ENCODE data around the gene AFF3. TPM values are rescaled to one million over a fixed set of nuclear protein-coding genes. Genes with fewer than 3 reads are reported as not detected.

AFF3 gene
- total and polyA plus RNA-seq, 10 of the 15 experiments (the other 5 are each of a cell fraction or from before 2014, with no cell fraction given) = 0.26 to 5.5 (median 3.0) TPM

- no peak for TF ChIP-seq BCLAF1 (IDR thresholded peaks at IDR 0.05)
- TF ChIP-seq EP300 (IDR thresholded peaks at IDR 0.05; ENCODE audit: borderline replicate concordance in 1 of 2, control insufficient read depth in 1 of 2, low read depth in 2 of 2, low read length in 2 of 2) = no peak
- no peak for TF ChIP-seq ZNF274 (IDR thresholded peaks at IDR 0.05; ENCODE audit: insufficient read depth, insufficient read length)
Observed at GRCh38 chr2:99697811-99698568, 444.4 kb downstream of the AFF3 start (continued).

GRCh38 chr2:99695944-99696253 lies 446.5 kb downstream of the AFF3 start:
- no peak overlapping the region for H3K4me3 ChIP-seq
- no peaks in the 10 kb centered on the region; a peak in 1 of 4 replicates for H3K27me3 ChIP-seq (replicated peaks in 1 of 2; ENCODE audit: control insufficient read depth in 2 of 2, insufficient read depth in 2 of 2, low read length in 1 of 2)
- RAD21 ChIA-PET (ENCODE audit: unreplicated experiment) = no interaction called here
- no peak overlapping the region for H3K27ac ChIP-seq (ENCODE audit: control insufficient read depth, insufficient read depth)
- no peaks in the 10 kb centered on the region; a peak in 1 of 4 replicates for H3K36me3 ChIP-seq (ENCODE audit: control insufficient read depth in 2 of 2, insufficient read depth in 2 of 2, low read length in 1 of 2)
- DNase-seq (ENCODE audit: low read depth, low spot score) = no peak
- no peak for ATAC-seq
- no peaks in the 10 kb centered on the region for H3K79me2 ChIP-seq (ENCODE audit: control insufficient read depth, insufficient read depth, low read length)
- in situ Hi-C loops (cut with MboI) (no loop called here), intact Hi-C loops (cut with micrococcal nuclease; ENCODE audit: unreplicated experiment) (no loop called here)
- CTCF ChIA-PET = no interaction called here
- H3K4me2 ChIP-seq (ENCODE audit: control insufficient read depth, insufficient read depth) = no peak overlapping the region
- BruUV-seq (replicated peaks) = no TSS peak
- H3K9me3 ChIP-seq (replicated peaks; ENCODE audit: control insufficient read depth, insufficient read depth, low read length) = no peaks in the 10 kb centered on the region
- TF ChIP-seq ASH2L (IDR thresholded peaks at IDR 0.05; ENCODE audit: borderline replicate concordance, low read depth) (no peak), REST (IDR thresholded peaks at IDR 0.05; ENCODE audit: low read depth, low read length) (no peak), FOXM1 (IDR thresholded peaks at IDR 0.05; ENCODE audit: low read depth, low read length) (no peak), MYC (IDR thresholded peaks at IDR 0.05; ENCODE audit: insufficient read depth, insufficient read length, insufficient replicate concordance, low read length, severe bottlenecking) (no peak), SUZ12 (IDR thresholded peaks at IDR 0.05; ENCODE audit: unreplicated experiment) (no peak), NR2C2 (IDR thresholded peaks at IDR 0.05; ENCODE audit: borderline replicate concordance, control insufficient read depth, insufficient read length, low read depth) (no peak)
- H2AFZ ChIP-seq (ENCODE audit: control insufficient read depth, low read depth, low read length) = no peak overlapping the region
- H3K4me1 ChIP-seq (ENCODE audit: control insufficient read depth, insufficient read depth, low read length) = no peaks in the 10 kb centered on the region
- POLR2A ChIA-PET = interaction anchor here (0.6 kb wide), 1 partner anchor 43 kb away, joined by 3 read pairs; no protein-coding TSS in a partner anchor
- SMC1A ChIA-PET (ENCODE audit: uncharacterized antibody, unreplicated experiment) = interaction anchor here (0.9 kb wide), 1 partner anchor 25 kb away, joined by 4 read pairs; no protein-coding TSS in a partner anchor
- H3K9ac ChIP-seq (ENCODE audit: control insufficient read depth, insufficient read depth, low read length) = no peak overlapping the region
- H4K20me1 ChIP-seq (ENCODE audit: control insufficient read depth, insufficient read depth) = no peaks in the 10 kb centered on the region; the same call in 1 of the 2 replicates
- no peak for FAIRE-seq

All from GM12878 (cell line).